Mesendoderm (in vitro differentiated cells): ENCODE measurements around the gene CXCR1.
"Not testable (repeated sequence)": the region's sequence is repeated elsewhere in the genome, so short reads cannot be mapped to it uniquely, and the experiment has no call there.

Experiments used
- DNase-seq: peaks from one replicate; pipeline ENCODE4 v3.0.0; 2013
- H2AK5ac ChIP-seq: 2 replicates; pipeline ENCODE4 v1.6.1; 2013; ENCODE audit warnings: low read length, inconsistent platforms
- H2BK120ac ChIP-seq: 2 replicates; pipeline ENCODE4 v1.6.1; 2013; ENCODE audit warnings: low read depth, mild to moderate bottlenecking, low read length, moderate library complexity, mixed read lengths
- H2BK15ac ChIP-seq: replicated peaks from 2 replicates; pipeline ENCODE4 v1.6.1; 2013; ENCODE audit warnings: low read depth, mild to moderate bottlenecking, moderate library complexity
- H2BK5ac ChIP-seq: 2 replicates; pipeline ENCODE4 v1.6.1; 2013; ENCODE audit warnings: low read length, inconsistent platforms
- H3K18ac ChIP-seq: 2 replicates; pipeline ENCODE4 v1.6.1; 2013; ENCODE audit warnings: mild to moderate bottlenecking, low read length, mixed read lengths
- H3K23ac ChIP-seq: one replicate; pipeline ENCODE4 v1.6.1; 2013; ENCODE audit warnings: low read length
- H3K27ac ChIP-seq: 2 replicates; pipeline ENCODE4 v1.5.1; 2013; ENCODE audit warnings: low read depth, mild to moderate bottlenecking, inconsistent platforms, low read length, moderate library complexity
- H3K27me3 ChIP-seq: 2 replicates; pipeline ENCODE4 v1.6.1; 2013; ENCODE audit warnings: low read length, control low read depth, mild to moderate bottlenecking, inconsistent platforms; ENCODE audit not compliant: insufficient read depth, poor library complexity
- H3K36me3 ChIP-seq: 2 replicates; pipeline ENCODE4 v1.6.1; 2013; ENCODE audit warnings: low read length, inconsistent platforms; ENCODE audit not compliant: control insufficient read depth, insufficient read depth
- H3K4ac ChIP-seq: one replicate; pipeline ENCODE4 v1.6.1; 2013; ENCODE audit warnings: low read depth, mild to moderate bottlenecking, low read length, moderate library complexity
- H3K4me1 ChIP-seq: 2 replicates; pipeline ENCODE4 v1.6.1; 2013; ENCODE audit warnings: low read depth, low read length, inconsistent platforms; ENCODE audit not compliant: control insufficient read depth
- H3K4me2 ChIP-seq: 2 replicates; pipeline ENCODE4 v1.6.1; 2013; ENCODE audit warnings: low read length
- H3K4me3 ChIP-seq: 2 replicates; pipeline ENCODE4 v1.5.1; 2013; ENCODE audit warnings: mild to moderate bottlenecking, low read length
- H3K56ac ChIP-seq: one replicate; pipeline ENCODE4 v1.6.1; 2013; ENCODE audit warnings: low read length
- H3K79me1 ChIP-seq: 2 replicates; pipeline ENCODE4 v1.6.1; 2013; ENCODE audit warnings: low read length, inconsistent platforms
- H3K79me2 ChIP-seq: 2 replicates; pipeline ENCODE4 v1.6.1; 2013; ENCODE audit warnings: mild to moderate bottlenecking, low read length; ENCODE audit not compliant: control insufficient read depth, insufficient read depth
- H3K9ac ChIP-seq: 2 replicates; pipeline ENCODE4 v1.6.1; 2013; ENCODE audit warnings: low read length, inconsistent platforms
- H4K5ac ChIP-seq: one replicate; pipeline ENCODE4 v1.6.1; 2013; ENCODE audit warnings: low read length
- H4K8ac ChIP-seq: one replicate; pipeline ENCODE4 v1.6.1; 2013; ENCODE audit warnings: low read depth, mild to moderate bottlenecking, control low read depth, low read length, moderate library complexity
- WGBS: extraction: QIAGEN DNeasy Blood & Tissue Kit; methylation state at CpG from one replicate; pipeline ENCODE4 v1.1.7; 2013; ENCODE audit warnings: low lambda C conversion rate, missing lambda C conversion rate; ENCODE audit not compliant: insufficient coverage; ENCODE audit errors: extremely low coverage; 5-methylcytosine and 5-hydroxymethylcytosine counted together

Gene CXCR1

DNA sequence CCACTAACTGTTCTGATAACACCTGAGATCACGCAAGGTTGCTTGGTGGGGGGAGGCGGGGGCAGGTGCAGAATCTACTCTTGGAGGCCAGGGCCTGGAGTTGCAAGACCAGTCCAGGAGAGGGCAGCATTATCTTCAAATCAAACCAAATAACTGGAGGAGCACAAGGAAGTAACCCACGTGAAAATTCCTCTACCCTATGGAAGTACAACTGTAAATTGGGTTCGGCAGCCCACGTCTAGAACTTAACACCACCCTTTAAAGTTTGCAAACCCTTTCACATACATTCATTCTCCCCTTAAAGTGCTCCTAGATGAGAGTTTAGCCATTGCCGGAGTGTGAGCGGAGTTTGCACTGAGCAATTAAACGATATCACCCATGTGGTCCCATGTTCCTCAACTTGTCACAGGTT is 19.6 kb upstream of the CXCR1 start:
- Histone ChIP-seq H3K4ac (no peak overlapping the region), H2BK120ac (no peak overlapping the region), H3K4me1 (no peaks in the 10 kb centered on the region), H2AK5ac (no peak overlapping the region), H3K23ac (no peak overlapping the region), H4K8ac (no peak overlapping the region), H3K27ac (no peak overlapping the region), H3K27me3 (no peaks in the 10 kb centered on the region), H3K79me2 (no peaks in the 10 kb centered on the region), H3K4me2 (no peak overlapping the region), H4K5ac (no peak overlapping the region), H2BK5ac (no peak overlapping the region), H3K4me3 (no peak overlapping the region), H3K18ac (no peak overlapping the region), H3K9ac (no peak overlapping the region), H2BK15ac (no peak overlapping the region), H3K79me1 (no peaks in the 10 kb centered on the region), H3K56ac (peak overlapping the region; percentile 12), H3K36me3 (no peaks in the 10 kb centered on the region)
- no CpG with 5 or more reads among the region's 8 CpGs for WGBS
- DNase-seq = peak; percentile 79

DNA sequence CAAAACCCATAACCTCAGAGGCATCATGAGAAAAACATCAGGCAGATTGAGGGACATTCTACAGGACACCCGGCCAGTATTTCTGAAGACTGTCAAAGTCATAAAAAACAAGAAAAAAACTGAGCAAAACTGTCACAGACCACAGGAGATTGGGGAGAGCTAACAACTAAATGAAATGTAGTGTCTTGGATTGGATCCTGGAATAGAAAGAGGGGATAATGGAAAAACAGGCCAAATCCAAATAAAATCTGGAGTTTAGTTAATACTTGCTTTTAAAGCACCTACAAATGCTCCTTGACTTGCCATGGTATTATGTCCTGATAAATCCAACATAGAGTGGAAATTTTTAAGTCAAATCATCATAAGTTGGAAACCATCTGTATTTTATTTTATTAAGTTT is 17.6 kb upstream of the CXCR1 start:
- Histone ChIP-seq H2AK5ac (no peak overlapping the region), H3K18ac (no peak overlapping the region), H2BK5ac (no peak overlapping the region), H2BK15ac (no peak overlapping the region), H3K4me3 (no peak overlapping the region), H3K27ac (no peak overlapping the region), H3K79me1 (no peaks in the 10 kb centered on the region), H2BK120ac (no peak overlapping the region), H3K79me2 (no peaks in the 10 kb centered on the region), H3K27me3 (no peaks in the 10 kb centered on the region), H4K8ac (no peak overlapping the region), H3K4me2 (no peak overlapping the region), H3K36me3 (no peaks in the 10 kb centered on the region), H3K4ac (no peak overlapping the region), H4K5ac (no peak overlapping the region), H3K9ac (no peak overlapping the region), H3K23ac (no peak overlapping the region), H3K4me1 (no peaks in the 10 kb centered on the region), H3K56ac (no peak overlapping the region)
- no CpG with 5 or more reads among the region's 1 CpG for WGBS
- no peak for DNase-seq

DNA sequence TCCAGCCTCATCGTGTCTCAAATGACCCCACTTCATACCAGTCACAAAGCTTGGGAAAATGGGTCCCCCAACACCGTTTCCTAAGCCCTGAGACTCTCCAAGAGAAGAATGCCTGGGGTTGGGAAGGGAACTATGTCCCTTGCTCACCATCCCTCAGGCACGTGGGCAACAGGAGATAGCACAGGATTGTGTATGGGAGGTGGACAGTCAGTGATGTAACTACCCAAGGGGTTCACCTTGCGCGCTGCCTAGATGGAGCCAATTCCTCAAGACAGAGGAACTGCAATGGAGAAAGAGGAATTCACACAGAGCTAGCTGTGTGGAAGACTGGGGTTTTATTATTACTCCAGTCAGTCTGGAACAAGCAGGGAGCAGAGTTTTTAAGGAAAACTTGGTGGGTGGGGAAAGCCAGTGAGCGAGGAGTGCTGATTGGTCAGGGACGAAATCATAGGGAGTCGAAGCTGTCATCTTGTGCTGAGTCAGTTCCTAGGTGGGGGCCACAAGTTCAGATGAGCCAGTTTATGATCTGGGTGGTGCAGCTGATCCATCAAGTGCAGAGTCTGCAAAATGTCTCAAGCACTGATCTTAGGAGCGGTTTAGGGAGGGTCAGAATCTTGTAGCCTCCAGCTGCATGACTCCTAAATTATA is 13.8 kb upstream of the CXCR1 start:
- no peaks in the 10 kb centered on the region for H3K79me2 ChIP-seq
- H4K5ac ChIP-seq = no peak overlapping the region
- H2BK5ac ChIP-seq = no peak overlapping the region
- H3K27me3 ChIP-seq = no peaks in the 10 kb centered on the region
- no peak overlapping the region for H3K9ac ChIP-seq
- DNase-seq = no peak
- no CpG with 5 or more reads among the region's 9 CpGs for WGBS
- no peak overlapping the region for H3K18ac ChIP-seq
- no peak overlapping the region for H2BK15ac ChIP-seq
- H3K56ac ChIP-seq = no peak overlapping the region
- no peaks in the 10 kb centered on the region for H3K4me1 ChIP-seq
- no peak overlapping the region for H3K4me2 ChIP-seq
- no peak overlapping the region for H3K27ac ChIP-seq
- no peak overlapping the region for H3K4ac ChIP-seq
- no peak overlapping the region for H4K8ac ChIP-seq
- H3K79me1 ChIP-seq = no peaks in the 10 kb centered on the region
- no peak overlapping the region for H3K23ac ChIP-seq
- H3K4me3 ChIP-seq = no peak overlapping the region
- H3K36me3 ChIP-seq = no peaks in the 10 kb centered on the region
- no peak overlapping the region for H2BK120ac ChIP-seq
- no peak overlapping the region for H2AK5ac ChIP-seq

DNA sequence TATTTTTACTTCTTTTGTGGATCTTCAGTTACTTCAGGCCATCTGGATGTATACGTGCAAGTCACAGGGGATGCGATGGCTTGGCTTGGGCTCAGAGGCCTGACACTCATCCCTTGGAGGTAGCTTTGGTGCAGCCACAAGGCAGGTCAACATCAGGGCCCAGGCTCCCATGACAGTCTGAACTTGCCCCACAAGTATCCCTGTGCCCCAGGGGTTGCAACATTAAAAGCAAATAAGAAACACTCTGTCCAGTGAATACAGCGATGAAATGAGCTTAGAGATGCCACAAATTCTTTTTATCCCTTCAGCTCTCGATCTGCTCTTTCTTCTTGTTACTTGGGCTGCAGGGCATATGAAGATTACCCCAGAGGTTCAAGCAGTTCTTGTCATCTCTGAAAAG is 13.0 kb upstream of the CXCR1 start:
- no CpG with 5 or more reads among the region's 4 CpGs for WGBS
- Histone ChIP-seq H3K4me2 (no peak overlapping the region), H3K79me1 (no peaks in the 10 kb centered on the region), H3K36me3 (no peaks in the 10 kb centered on the region), H2BK15ac (no peak overlapping the region), H4K5ac (no peak overlapping the region), H3K23ac (no peak overlapping the region), H3K27me3 (no peaks in the 10 kb centered on the region), H3K9ac (no peak overlapping the region), H3K4me1 (no peaks in the 10 kb centered on the region), H2BK120ac (no peak overlapping the region), H3K18ac (no peak overlapping the region), H2BK5ac (no peak overlapping the region), H3K79me2 (no peaks in the 10 kb centered on the region), H4K8ac (no peak overlapping the region), H3K4ac (no peak overlapping the region), H2AK5ac (no peak overlapping the region), H3K4me3 (no peak overlapping the region), H3K56ac (no peak overlapping the region), H3K27ac (no peak overlapping the region)
- DNase-seq = no peak

DNA sequence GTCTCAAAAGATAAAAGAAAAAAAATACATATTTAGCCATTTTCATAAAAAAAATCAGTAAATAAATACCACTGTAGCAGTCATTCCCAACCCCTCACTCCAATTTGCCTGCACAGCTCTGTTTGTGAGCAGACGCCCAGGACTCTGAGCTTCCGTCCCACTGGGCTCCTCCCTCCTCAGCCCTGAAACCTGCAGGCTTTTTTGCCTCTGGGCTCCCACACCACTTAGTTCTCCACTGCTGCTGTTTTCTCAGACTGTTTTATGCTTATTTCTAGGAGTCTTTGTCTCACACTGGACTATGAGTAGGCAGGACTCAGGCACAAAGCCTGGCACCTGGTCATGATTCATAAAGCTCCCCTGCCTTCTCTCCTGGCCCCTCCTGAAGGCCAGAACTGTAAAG is 6.1 kb upstream of the CXCR1 start:
- H2AK5ac ChIP-seq = no peak overlapping the region
- WGBS = no CpG with 5 or more reads among the region's 2 CpGs
- no peak overlapping the region for H3K9ac ChIP-seq
- no peak overlapping the region for H3K18ac ChIP-seq
- H3K4ac ChIP-seq = no peak overlapping the region
- H2BK15ac ChIP-seq = no peak overlapping the region
- DNase-seq = no peak
- no peaks in the 10 kb centered on the region for H3K27me3 ChIP-seq
- no peak overlapping the region for H2BK120ac ChIP-seq
- H3K79me2 ChIP-seq = no peaks in the 10 kb centered on the region
- no peak overlapping the region for H3K27ac ChIP-seq
- H3K36me3 ChIP-seq = no peaks in the 10 kb centered on the region
- no peak overlapping the region for H3K4me3 ChIP-seq
- no peaks in the 10 kb centered on the region for H3K4me1 ChIP-seq
- H3K56ac ChIP-seq = no peak overlapping the region
- H3K4me2 ChIP-seq = no peak overlapping the region
- H3K23ac ChIP-seq = no peak overlapping the region
- H4K5ac ChIP-seq = no peak overlapping the region
- no peak overlapping the region for H4K8ac ChIP-seq
- H2BK5ac ChIP-seq = no peak overlapping the region
- H3K79me1 ChIP-seq = no peaks in the 10 kb centered on the region

DNA sequence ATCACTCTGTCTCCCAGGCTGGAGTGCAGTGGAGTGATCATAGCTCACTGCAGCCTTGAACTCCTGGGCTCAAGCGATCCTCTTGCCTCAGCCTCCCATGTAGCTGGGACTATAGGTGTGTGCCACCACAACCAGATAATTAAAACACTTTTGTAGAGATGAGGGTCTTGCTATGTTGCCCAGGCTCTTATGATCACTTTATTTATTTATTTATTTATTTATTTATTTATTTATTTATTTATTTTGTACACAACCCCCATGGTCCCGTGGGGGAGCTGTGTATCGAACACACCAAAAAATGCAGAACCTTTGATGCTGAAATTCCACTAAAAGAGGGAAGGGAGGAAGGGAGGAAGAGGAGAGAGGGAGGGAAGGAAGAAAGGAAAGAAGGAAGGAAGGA is 5.0 kb upstream of the CXCR1 start:
- not testable (repeated sequence) for H3K27me3 ChIP-seq, H3K23ac ChIP-seq, H2BK15ac ChIP-seq, H4K5ac ChIP-seq, H3K4me2 ChIP-seq, H2BK120ac ChIP-seq, H3K18ac ChIP-seq, H3K79me2 ChIP-seq, H3K9ac ChIP-seq, H3K4me3 ChIP-seq, DNase-seq, H2BK5ac ChIP-seq, H3K4ac ChIP-seq, H3K36me3 ChIP-seq, H3K56ac ChIP-seq, H3K27ac ChIP-seq, H2AK5ac ChIP-seq, H3K4me1 ChIP-seq, H3K79me1 ChIP-seq, H4K8ac ChIP-seq
- WGBS = no CpG with 5 or more reads among the region's 3 CpGs
